Urothelium cell line (cell line): Measurements from ENCODE around the gene TMCC1.
"Not testable (repeated sequence)": the region's sequence is repeated elsewhere in the genome, so short reads cannot be mapped to it uniquely, and the experiment has no call there.

Source experiments
- DNase-seq: peaks from one replicate; pipeline ENCODE4 v3.0.0; 2011; ENCODE audit warnings: low spot score, mixed read lengths
- FAIRE-seq: peaks from 2 replicates; lab custom pipeline; 2011; peaks lifted over from hg19 to GRCh38; lab: Jason Lieb, UNC

The TMCC1 gene

DNA sequence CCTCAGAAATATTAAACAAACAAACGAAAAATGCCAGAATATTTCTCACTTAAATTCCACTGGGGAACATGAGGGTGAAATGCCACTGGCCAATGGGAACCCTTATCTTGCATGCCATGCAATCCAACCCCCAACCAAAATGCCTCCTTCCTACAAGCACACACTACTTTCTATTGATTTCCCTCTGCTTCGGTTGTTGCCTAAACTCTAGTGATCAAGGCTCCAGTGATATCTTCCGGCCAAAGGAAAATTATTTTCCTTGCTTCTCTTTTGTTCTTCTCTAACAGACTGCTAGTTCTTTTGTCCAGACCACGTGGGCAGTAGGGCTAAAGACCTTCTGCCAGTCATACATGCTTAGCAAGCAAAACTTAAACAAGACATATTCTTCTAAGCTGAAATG is 115.7 kb downstream of the TMCC1 start:
- DNase-seq, result no peak
- no peak for FAIRE-seq

DNA sequence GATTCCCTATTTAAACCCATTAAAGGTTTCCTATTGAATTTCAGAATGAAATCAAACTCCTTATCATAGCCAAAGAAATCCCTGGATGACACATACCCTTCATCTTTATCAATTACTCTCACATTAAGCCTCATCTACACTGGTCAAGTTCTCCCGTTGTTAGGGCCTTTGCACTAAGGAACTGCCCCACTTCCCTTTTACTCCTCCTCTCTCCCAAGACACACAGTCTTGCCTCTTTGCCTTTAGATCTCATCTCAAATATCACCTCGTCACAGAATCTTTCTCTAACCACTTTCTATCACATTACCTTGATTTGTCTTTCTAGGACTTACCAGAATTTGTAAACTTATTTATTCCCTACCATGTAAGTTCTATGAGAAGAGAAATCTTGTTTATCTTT is 117.6 kb downstream of the TMCC1 start:
- no peak for DNase-seq
- FAIRE-seq, result no peak

DNA sequence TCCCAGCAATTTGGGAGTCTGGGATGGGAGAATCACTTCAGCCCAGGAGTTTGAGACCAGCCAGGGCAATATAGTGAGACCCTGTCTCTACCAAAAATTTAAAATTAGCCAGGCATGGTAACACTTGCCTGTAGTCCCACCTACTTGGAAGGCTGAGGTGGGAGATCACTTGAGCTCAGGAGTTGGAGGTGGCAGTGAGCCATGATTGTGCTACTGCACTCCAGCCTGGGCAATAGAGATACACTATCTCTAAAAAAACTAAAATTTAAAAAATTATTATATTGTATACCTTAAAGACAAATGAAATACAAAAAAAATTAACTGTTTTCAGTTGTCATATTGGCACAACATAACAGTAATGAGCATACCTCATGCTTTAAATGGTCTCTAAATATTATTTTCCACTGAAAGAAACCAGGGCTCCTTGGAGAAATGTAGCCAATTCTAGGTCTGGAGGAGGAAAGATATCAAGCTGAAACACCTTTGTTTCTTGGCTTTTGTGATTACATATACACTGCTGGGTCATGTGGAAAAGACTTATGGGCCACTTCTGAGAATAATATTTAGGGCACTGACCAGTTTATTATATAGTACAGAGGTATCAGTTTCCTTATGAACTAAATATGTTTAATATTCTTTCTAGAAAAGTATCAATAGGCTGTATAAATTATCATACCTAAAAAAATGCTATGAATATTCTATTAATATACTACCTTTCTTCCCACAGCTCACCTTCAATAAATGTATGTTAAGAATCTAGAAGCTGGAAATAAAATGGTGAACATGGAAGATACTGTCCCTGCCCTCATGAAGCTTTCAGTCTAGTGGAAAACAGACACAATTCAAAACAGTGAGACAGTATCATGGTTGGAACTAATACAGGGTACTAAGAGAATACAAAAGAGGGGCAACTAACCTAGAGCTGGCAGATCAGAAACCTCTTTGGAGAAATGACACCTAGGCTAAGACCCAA is 119.5 kb downstream of the TMCC1 start:
- no peak for DNase-seq
- no peak for FAIRE-seq

DNA sequence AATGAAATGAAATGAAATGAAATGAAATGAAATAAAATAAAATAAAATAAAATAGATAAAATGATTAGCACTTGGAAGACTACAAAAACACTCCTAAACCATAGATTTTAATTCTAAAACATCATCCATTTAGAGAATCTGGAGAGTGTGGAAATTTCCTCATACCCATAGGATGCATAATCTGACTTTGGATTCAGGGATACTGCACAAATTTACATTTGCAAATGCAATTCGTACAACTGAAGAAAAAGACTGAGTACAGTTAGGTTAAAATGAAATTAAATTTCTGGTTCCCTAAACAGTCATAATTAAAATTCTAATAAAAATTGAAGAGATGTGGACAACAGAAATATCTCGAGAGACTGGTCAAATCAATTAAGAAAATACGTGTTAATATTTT is 122.9 kb downstream of the TMCC1 start:
- FAIRE-seq (no peak), DNase-seq (no peak)

DNA sequence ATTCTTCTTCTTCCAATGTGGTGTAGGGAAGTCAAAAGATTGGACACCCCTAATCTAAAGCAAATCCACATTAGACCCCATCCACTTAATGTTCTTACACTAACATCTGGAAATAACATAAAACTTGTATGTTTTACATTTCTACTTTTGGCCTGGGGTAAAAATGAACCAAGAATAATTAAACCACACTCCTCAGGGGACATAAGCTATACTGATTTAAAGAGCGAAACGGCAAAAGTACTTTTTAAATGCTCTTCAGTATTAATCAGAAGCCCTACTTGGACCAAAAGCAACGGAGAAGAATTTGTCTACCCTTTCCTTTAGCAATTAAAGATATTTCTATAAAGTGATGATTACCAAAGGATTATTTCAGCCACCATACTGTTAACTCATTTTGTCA is 123.9 kb downstream of the TMCC1 start:
- DNase-seq (no peak), FAIRE-seq (no peak)

DNA sequence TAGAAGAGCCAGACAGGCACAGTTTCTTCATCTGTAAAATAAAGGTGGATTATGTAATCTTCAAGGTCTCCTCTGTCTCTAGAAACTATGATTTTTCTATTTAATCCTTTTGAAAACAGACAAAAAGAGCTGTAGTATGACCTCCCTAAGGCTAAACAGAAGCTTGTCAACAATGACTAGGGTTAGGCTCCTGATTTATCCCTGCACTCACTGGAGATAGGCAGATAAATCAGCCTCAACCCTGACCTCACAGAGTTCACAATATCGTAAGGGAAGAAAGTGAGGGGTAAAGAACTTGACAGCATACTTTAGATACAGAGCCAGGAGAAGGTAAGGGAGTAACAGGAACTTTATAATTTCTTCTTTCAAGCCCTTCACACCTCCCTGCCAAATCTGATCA is 124.8 kb downstream of the TMCC1 start:
- FAIRE-seq (no peak), DNase-seq (no peak)

DNA sequence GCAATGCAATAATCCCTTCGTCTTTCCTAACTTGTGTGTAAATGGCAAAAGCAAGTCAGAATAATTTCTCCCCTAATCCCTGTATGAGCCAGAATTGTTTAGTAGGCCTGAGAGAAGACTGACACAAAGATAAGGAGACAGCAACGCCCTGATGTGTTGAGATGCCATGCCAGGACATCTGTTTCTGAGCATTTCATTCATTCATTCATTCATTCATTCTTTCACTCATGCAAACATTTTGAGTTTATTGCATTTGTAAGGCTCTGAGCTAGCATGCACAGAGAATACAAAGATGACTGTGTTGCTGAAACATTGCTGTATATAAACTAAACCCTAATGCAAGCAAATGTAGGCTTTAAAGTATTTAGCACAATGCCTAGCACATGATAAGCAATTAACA is 127.4 kb downstream of the TMCC1 start:
- FAIRE-seq (no peak), DNase-seq (no peak)

DNA sequence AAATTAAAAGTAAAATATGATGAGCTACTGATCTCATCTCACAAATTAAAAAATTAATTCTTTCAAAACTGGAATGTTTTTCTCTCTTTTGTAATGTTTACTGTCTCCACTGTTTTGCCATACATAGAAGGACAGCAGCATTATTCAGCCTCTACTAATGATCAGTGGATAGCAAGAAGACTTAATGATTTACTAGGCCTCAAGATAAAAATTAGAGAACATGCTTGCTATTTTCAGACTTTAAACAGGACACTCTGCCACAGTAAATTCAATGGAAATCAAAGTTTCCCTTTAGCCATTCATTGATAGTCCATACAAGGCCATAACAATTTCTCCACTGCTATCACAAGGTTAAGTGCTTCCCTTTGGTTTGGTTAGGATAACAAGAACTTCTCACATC is 129.4 kb downstream of the TMCC1 start:
- DNase-seq (no peak), FAIRE-seq (no peak)

DNA sequence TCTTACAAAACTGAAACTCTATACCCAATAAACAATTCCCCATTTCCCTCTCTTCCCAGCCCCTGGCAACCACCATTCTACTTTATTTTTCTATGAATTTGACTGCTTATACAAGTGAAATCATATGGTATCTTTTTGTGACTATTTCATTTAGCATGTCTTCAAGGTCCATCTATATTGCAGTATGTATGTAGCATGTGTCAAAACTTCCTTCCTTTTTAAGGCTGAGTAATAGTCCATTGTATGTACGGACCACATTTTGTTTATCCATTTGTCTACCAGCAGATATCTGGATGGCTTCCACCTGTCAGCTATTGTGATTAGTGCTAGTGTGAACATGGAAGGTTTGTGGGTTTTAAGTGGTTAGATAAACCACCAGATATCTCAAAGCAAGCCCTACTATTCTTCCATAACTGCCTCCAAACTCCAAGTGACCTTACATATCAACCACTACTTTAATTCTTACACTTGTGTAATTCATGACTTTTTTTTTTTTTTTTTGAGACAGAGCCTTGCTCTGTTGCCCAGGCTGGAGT is 134.7 kb downstream of the TMCC1 start:
- DNase-seq, result no peak
- no peak for FAIRE-seq

DNA sequence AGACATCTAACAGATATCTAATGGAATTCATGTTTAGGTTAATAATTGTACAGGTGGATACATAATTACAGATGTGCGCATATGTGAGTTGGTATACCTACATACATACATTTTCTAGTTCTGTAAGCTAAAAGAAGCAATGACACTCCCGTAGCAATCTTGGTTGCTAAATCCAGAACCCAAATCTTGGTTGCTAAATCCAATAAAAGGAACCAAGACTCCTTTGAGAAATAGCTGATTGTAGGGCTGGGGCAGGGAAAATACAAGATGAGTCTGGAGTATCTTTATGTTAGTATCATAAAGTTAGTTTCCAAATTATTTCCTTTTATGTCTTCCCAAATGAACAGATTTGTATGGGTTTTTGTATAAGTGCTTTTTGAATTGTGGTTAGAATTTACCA is 135.2 kb downstream of the TMCC1 start:
- FAIRE-seq (no peak), DNase-seq (no peak)

DNA sequence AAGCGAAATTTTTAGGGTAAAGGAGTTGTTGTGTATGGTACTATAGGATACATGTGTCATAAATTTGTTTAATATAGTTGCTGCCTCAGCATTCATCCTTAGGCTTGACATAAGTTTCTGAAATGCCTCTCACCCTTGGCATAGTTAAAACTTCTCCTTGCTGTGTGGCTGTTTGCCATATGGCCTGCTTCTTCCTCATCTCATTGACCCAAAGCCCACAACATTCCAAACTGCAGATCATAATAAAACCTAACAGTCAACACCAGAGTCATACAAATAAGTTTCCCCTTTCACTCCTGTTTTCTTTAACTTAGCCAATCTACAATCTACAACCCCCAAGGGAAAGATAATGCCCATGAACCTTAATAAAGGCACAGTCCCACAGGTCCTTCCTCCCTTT is 136.6 kb downstream of the TMCC1 start:
- DNase-seq (no peak), FAIRE-seq (no peak)

DNA sequence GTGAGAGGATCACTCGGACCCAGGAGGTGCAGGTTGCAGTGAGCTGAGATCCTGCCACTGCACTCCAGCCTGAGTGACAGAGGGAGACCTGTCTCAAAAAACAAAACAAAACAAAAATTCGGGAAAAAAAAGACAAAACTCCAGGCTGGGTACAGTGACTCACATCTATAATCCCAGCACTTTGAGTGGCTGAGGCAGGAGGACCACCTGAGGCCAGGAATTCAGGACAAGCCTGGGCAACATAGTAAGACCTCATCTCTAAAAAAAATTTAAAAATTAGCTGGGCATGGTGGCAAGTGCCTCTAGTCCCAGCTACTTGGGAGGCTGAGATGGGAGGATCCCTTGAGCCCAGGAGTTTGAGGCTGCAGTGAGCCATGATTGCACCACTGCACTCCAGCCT is 142.4 kb downstream of the TMCC1 start:
- not testable (repeated sequence) for DNase-seq, FAIRE-seq

DNA sequence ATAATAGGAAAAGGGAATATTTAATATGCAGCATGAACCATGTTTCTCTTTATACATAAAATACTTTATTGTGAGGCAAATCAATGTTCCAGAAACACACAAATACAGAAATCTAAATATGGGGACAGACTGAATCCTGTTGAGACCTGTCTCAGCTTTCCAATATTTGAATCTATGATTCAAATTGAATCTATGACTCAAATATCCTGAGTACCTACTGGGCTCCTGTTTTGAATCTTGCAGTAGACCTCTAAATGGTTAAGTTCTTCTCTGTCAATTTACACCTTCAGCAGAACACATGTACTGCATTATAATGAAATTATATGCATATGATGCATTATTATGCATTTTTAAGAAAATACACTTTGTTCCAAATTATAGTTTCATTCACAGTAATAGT is 143.8 kb downstream of the TMCC1 start:
- DNase-seq (no peak), FAIRE-seq (no peak)

DNA sequence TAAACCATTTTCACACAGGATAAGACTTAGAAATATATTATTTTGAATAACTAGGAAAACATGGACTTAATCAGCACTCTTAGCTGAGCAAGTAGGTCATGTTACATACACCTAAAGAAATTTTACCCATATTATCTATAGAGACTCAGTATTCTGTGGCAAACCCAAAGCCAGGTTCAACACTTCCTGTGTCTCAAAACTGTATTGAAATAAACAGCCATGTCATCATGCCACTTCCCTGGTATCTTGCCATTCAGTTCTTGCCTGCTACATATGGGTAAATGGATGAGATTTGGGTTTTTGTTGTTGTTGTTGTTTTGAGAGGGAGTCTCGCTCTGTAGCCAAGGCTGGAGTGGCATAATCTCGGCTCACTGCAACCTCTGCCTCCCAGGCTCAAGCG is 145.5 kb downstream of the TMCC1 start:
- DNase-seq, result no peak
- FAIRE-seq, result no peak

DNA sequence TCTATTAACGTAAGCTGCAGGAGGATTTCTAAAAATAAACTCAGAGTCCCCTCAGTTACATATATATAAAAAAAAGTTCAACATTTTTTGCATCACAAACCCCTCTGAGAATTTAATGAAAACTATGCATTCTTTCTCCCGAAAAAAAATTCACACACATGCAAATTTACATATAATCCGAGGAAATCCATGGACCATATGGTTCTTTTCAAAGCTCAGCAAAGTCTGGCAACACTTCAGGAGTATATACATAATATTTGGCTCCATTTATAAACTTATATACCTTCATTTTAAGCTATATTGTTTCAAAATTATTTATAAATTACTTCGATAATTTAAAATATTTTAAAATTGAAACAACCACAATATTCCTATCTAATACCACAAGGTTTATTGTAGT is 146.4 kb downstream of the TMCC1 start:
- FAIRE-seq, result no peak
- DNase-seq, result no peak

DNA sequence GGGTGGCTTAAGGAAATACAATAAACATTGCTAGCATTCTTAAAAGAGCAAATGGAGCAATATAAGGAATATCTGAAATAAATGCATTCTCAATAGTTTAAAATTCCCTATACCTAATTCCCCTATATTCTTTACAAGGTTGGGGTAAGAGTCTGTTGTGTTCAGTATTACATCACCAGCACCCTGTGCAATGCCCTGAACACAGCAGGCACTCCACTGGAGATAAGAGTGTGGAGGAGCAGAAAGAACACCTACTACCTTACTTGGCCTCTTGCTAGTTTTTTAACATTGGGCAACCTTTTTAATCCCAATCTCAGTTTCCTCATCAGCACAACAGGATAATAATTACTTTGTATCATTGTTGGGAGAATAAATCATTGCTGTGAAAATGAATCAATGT is 146.9 kb downstream of the TMCC1 start:
- no peak for FAIRE-seq
- DNase-seq, result no peak

DNA sequence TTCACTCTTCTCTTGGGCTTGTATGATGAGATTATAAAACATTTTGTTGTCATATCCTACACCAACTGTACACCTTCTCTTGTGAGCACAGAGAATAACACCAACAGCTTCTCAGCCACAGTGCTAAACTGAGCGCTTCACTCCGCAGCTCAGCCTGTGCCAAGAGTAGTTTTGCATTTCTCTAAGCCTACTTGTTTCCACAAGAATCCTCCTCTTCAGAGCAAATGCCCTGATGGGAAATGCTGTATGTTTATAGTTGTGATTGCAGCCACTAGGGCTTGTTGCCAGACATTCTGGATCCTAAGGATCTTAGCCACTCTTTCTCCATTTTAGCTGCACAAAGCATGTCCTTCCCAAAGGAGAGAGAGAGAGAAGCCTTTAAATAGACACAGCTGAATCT is 148.3 kb downstream of the TMCC1 start:
- FAIRE-seq (no peak), DNase-seq (no peak)

DNA sequence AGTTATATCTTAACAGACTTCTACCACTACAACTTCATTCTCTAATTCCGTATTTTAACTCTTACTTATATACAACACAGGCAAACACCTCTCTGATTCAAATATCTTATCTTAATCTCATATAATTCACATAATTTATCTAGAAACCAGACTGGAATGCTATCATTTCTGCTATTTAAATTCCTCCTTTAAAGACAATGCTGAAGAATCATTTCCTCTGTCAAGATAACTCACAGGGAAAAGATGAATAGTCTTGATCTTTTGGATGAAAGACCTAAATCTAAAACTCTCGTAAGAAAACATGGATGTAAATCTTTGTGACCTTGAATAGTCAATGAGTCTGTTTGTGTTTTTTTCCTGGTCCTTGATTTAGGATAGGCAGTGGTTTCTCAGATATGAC is 151.7 kb downstream of the TMCC1 start:
- DNase-seq (no peak), FAIRE-seq (no peak)

DNA sequence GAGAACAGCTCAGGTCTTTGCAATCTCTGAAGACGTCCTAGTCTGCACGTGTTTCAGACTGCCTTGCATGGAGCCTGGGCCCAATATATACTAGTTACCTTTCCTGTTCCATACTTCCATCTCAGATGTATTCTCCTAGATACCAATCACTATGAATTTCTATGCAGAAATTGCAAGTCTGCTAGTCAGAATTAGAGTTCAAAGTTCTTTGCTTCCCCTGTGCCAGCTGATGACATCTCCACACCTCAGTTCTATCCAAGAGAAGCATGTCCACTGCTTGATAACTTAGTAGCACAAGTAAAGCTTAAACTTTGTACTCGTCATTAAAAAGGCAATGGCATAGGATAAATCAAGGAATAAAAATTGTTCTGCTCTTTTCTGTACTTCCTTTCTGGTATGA is 153.4 kb downstream of the TMCC1 start:
- FAIRE-seq (no peak), DNase-seq (no peak)

DNA sequence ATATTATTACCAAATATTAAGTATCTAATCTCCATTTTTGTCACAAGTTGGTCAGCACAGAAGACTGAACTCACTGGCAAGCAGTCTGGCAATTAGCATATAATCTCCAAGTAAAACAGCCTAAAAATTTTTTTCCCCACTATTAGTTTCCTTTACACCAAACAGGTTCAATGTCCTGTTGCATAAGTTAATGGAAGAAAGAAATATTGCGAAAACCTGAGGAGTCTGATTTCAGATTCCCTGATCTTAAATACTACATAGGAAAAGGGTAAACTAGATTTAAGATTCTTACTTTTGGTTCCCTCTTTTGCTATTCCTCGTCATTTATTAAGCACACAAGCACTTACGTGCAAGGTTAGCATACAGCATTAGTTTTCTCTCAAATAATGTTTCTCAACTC is 153.9 kb downstream of the TMCC1 start:
- FAIRE-seq (no peak), DNase-seq (no peak)

DNA sequence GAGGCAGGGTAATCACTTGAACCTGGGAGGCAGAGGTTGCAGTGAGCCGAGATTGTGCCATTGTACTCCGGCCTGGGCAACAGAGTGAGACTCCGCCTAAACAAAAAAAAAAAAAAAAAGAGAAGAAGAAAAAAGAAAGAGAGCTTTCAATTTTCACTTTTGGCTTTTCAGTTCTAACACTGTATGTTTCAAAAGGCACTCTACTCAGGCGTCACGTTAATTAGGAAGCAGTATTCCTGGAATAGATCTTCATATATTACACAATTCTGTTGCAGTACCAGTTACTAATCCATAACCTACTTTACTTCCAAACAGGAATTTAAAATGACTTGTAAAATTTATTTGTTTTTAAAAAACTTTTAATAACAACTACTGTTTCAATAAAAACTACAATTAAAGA is 155.3 kb downstream of the TMCC1 start:
- DNase-seq (no peak), FAIRE-seq (no peak)

DNA sequence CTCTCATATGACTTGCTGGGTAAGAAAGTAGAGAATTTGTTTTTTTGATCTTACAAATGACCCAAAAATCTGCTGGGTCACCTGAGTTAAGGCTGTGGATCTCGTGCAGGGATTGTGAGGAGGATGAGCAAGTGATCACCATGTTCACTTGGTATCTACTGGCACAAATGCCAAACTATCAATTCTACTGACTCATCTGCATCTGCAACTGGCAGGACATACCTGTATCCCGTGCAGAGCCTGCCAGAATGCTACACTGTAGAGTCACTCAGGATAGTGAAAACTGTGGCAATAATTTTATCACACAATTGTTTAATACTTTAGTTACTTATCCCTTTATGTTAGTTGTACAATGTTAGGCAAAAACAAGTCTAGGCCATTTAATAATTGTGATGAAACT is 157.4 kb downstream of the TMCC1 start:
- DNase-seq (no peak), FAIRE-seq (no peak)

DNA sequence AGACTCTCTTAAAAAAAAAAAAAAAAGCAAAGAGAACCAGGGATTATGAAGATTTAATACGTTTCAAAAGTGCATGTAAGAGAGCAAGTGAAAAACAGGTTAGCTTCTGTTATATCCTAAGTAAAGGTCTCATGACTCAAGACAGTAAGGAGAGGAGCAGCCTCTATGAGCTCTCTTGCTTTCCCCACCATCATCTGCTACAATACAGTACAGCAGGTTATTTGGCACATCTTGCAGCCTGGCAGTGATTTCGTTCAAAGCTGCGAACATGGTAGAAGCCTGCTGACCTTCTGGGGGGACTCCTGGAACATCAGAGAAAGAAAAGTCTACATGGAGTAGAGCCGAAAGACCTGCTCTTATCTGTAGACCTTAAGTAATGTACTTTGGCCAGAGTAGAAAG is 157.9 kb downstream of the TMCC1 start:
- no peak for FAIRE-seq

More for the DNA sequence above, 157.9 kb downstream of the TMCC1 start:
- DNase-seq, result no peak
